Upper lobe of left lung (tissue), 4 donors: ENCODE results near the gene IPO8.

Source experiments
- EP300 ChIP-seq, 4 donors: sonication (generic); formaldehyde crosslinking; IDR thresholded peaks; one replicate each; pipeline ENCODE4 v1.5.1; 2017; ENCODE audit warnings: antibody characterized with exemption in 4 of 4, control low read depth in 2 of 4
- POLR2A ChIP-seq, 4 donors: fragments of 450-650 bp; IDR thresholded peaks; one replicate each; pipeline ENCODE4 v1.5.1; 2016 to 2017; ENCODE audit warnings: antibody characterized with exemption in 4 of 4, mild to moderate bottlenecking in 2 of 4
- POLR2AphosphoS5 ChIP-seq, 2 donors: sonication (generic); formaldehyde crosslinking; IDR thresholded peaks; one replicate each; pipeline ENCODE4 v1.5.1; 2017; ENCODE audit warnings: antibody characterized with exemption in 2 of 2
- TF ChIP-seq, protein P1 (sequence below), 6 experiments: fragments of 450-650 bp in 4 of 6; fragments of 200-600 bp in 2 of 6; sonication (generic) in 2 of 6; IDR thresholded peaks; one replicate each; pipeline ENCODE4 v1.5.1; 2016 to 2019; ENCODE audit warnings: antibody characterized with exemption in 6 of 6

- TF ChIP-seq POLR2AphosphoS5 (IDR thresholded peaks at IDR 0.05) (no peak), POLR2A (IDR thresholded peaks at IDR 0.05) (no peak), EP300 (IDR thresholded peaks at IDR 0.05) (no peak)
- TF ChIP-seq, protein P1, sequence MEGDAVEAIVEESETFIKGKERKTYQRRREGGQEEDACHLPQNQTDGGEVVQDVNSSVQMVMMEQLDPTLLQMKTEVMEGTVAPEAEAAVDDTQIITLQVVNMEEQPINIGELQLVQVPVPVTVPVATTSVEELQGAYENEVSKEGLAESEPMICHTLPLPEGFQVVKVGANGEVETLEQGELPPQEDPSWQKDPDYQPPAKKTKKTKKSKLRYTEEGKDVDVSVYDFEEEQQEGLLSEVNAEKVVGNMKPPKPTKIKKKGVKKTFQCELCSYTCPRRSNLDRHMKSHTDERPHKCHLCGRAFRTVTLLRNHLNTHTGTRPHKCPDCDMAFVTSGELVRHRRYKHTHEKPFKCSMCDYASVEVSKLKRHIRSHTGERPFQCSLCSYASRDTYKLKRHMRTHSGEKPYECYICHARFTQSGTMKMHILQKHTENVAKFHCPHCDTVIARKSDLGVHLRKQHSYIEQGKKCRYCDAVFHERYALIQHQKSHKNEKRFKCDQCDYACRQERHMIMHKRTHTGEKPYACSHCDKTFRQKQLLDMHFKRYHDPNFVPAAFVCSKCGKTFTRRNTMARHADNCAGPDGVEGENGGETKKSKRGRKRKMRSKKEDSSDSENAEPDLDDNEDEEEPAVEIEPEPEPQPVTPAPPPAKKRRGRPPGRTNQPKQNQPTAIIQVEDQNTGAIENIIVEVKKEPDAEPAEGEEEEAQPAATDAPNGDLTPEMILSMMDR (IDR thresholded peaks at IDR 0.05), result no peak
These were observed 82.4 kb downstream of the IPO8 start for GRCh38 chr12:30613119-30613830.
